GM19324 (cell line): ENCODE measurements around the gene COL23A1.
"Not testable (repeated sequence)": the region's sequence is repeated elsewhere in the genome, so short reads cannot be mapped to it uniquely, and the experiment has no call there.

Experiments used
- ATAC-seq: cut with Tn5 transposase; IDR thresholded peaks from one replicate; pipeline ENCODE4 v1.9.1; 2021; ENCODE audit warnings: mild to moderate bottlenecking, moderate library complexity; ENCODE audit not compliant: unreplicated experiment, low FRiP score

COL23A1 gene

DNA sequence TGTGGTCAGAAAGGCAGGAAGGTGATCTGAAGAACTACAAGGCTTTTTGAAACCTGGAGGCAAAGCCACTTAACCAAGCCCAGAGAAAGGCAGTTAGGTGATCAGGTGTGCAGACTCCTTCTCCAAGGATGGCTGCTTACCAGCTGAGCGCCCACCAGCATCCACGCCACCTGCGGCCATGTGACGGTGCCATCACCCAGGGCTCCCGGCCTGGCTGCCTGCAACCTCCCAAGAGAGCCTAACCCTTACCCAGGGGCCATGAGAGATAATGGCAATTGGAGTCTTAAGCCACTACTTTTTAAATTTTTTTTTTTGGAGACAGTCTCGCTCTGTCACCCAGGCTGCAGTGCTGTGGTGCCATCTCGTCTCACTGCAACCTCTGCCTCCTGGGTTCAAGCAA is 324.4 kb downstream of the COL23A1 start:
- ATAC-seq, result no peak

DNA sequence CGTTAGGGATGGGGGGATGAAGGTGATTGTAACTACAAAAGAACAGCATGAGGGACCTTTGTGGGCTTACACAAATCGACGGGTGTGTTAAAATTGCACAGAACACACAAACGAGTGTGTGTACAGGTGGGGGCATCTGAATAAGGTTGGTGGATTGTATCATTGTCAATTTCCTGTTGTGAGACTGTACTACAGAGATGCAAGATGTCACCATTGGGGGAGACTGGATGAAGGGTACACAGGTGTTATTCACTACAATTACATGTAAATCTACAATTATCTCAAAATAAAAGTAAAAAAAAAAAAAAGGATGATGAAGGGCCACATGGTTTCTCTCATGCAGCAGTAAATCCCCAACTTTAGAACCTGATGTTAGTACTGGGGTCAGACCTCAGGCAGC is 326.1 kb downstream of the COL23A1 start:
- ATAC-seq, result no peak

DNA sequence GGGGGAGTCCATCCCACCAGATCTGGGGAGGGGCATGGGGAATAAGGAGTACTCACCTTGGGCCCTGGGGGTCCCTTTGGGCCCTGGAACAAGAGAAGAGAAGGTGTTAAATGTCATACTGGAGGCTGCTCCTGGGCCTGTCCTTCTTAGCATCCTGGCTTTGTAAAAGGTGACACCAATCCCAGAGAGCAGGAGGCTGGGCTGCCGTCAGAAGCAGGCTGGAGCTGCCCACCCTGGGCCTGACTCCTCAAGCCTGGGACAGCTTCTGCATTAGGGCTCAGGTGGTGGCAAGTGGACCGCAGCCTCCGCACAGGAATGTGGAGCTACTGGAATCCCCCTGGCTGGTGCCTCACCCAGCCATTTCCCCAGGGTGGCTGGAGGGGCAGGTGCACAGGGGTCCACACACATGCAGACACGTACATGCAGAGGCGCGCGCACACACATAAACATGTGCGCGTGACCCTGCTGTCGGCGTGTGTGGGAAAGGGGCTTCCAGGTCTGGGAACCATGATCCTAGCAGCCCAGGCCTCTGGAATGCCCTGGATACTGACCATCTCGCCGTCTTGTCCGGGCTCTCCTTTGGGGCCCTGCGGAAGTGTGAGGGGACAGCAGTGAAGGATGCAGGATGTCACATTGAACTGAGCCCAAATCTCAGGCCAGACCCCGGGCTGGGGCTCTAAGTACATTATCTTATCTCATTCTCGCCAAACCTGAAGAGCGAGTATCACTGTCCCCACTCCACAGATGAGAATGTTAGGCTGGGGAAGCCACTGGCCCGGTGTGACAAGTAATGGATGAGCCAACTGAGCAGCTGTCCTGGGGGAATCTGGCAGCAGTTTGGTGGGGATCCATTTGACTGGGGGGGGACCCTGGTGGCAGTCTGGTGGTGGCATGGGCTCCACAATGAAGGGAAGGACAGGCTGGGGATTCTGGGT is 328.3 kb downstream of the COL23A1 start:
- no peak for ATAC-seq

DNA sequence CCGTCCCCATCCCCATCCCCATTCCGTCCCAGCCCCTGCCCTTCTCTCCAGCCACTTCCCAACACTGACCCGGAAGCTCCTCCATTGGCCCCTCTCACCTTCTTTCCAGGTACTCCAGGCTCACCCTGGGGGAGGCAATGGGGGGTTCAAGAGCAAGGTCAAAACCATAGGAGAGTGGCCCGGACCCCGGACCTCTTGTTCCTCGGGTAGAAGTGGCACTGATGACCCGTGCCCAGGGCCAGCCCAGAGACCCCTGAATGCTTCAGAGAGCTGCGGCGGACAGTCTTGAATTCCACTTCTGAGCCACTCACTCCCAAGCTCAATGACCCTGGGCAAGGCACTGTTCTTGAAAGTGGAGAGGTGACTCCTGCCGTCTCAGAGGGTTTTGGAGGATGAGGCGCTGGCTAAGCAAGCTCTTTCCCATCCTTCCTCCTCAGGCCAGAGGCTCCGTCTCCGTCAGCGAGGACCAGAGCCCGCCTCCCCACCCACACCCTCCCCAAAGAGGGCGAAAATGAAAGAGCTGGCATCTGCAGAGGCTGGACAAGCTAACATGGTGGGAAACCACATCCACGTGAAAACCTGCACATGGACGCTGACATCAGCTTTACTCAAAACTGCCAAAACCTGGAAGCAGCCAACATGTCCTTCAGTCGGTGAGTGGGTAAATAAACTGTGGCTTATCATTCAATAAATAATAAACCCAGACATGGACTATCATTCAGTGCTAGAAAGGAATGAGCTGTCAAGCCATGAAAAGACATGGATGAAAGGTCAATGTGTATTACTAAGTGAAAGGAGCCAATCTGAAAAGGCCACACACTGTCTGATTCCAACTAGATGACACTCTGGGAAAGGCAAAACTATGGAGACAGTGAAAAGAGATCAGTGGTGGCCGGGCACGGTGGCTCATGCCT is 330.3 kb downstream of the COL23A1 start:
- ATAC-seq, result no peak

DNA sequence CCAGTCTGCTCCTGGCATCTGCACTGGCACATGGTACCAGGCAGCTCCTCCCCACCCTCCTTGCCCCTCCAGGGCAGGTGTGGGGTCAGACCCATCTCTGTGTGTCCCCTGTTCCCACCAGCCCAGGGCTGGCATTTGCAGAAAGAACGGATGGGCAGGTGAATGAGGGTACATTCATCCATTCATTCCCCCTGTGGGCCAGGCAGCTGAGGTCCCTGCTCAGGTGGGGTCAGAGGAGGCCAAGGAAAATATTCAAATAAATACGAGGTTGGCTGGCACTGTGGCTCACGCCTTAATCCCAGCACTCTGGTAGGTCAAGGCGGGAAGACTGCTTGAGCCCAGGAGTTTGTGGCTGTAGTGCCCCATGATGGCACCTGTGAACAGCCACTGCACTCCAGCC is 332.5 kb downstream of the COL23A1 start:
- ATAC-seq, result no peak

DNA sequence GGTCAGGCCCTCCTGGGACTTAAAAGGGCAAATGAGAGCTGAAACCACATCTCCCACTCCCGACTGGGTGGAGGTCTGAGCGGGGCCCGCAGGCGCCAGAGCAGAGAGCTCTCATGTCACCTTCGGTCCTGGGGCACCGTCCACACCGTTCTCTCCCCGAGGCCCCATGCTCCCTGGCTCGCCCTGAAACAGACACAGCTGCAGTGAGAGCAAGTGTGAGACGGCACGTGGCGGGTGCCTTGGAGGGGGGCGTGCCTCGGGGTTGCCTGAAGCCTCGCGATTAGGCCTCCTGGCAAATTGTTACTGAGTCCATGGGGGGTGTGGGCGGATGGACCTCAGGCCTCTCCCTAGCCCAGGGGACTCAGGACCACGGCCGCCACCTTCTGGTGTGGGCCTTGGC is 333.4 kb downstream of the COL23A1 start:
- no peak for ATAC-seq

DNA sequence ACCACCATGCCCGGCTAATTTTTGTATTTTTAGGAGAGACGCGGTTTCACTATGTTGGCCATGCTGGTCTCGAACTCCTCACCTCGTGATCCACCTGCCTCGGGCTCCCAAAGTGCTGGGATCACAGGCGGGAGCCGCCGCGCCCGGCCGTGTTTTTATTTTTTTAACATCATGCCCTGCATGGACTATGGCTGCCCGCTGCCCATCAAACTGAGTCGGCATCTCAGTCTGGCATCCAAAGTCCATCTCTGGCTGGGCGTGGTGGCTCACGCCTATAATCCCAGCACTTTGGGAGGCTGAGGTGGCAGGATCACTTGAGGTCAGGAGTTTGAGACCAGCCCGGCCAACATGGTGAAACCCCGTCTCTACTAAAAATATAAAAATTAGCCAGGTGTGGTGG is 336.6 kb downstream of the COL23A1 start:
- not testable (repeated sequence) for ATAC-seq

DNA sequence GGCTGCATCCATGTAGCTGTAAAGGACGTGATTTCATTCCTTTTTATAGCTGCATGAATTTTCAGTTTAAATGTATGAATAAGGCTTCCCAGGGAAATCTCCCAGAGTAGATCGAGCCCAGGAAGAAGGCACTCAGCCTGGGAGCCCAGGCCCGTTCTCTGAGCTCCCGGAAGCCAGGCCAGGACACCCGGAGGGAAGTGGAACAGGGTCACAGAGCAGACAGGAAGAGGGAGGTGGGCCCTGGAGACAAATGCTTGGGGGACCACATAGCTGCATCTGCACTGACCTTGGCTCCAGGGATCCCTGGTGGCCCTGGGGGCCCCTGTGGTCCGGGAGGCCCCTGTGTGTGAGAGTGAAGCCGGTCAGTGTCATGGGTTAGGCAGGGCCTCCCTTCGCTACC is 337.9 kb downstream of the COL23A1 start:
- no peak for ATAC-seq

DNA sequence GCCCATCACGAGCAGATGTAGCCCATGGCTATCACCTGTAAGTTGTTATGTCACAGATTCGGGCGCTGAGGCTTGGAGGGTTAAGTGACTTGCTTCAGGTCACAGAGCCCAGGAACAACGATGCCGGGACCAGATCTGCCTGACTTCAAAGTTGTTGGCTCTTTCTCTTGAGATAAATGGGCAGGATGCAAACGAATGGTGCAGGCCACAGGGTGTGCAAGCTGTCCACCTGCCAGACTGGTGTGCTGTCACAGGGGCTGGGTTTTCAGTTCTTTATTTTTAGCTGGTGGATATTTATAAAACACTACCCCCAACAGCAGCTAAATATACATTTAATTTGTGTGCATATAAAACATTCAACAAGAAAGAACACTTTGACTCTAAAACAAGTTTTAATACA is 339.9 kb downstream of the COL23A1 start:
- ATAC-seq, result no peak

DNA sequence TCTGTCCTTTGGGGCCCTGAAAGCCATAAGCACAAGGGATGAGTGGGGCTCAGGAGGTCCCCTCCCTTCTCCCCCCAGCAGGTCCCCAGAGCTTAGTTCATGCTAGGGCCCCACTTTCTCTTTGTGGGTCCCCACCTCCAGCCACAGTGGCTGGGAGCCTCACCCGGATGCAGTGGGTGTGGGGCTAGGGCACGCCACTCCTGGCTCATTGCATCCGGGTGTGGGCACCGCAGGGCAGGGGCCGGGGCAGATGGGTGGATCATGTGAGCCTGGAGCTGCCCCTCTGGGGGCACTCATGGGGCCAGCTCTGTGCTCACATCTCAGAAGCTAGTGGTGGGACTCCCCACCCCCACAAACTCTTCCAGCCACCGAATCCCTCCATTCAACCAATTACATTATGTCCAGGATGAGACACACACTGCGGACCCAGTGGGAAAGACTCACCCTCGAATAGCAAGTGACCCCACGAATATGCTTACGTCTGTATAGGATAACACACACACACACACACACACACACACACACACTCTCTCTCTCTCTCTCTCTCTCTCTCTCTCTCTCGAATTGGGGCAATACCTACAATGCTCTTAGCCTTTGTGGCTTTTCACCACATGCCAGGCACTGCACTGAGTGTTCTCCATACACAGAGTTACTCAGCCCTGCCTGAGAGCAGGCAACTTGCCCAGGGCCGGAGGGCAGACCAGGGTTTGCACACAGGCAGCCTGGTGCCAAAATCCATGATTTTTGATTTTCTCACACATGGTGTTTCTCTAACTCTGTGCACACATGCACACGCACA is 340.8 kb downstream of the COL23A1 start:
- no peak for ATAC-seq

DNA sequence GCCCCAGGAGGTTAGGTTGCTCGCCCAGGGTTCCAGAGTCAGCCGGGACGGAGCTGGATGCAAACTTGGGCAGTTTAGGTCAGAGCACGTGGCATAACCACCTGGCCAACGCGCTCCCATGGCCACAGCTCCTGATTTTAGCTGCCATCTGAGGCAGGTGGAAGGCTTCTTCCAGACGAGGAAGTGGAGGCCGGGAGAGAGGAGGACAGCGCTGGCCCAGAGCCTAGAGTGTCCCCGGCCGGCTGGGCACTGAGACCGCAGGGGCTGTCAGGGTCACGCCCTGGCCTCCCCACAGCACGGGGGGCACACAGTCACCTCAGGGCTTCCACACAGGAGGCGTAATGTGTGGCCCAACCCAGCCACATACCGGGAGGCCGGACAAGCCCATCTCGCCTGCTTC is 341.4 kb downstream of the COL23A1 start:
- no peak for ATAC-seq

DNA sequence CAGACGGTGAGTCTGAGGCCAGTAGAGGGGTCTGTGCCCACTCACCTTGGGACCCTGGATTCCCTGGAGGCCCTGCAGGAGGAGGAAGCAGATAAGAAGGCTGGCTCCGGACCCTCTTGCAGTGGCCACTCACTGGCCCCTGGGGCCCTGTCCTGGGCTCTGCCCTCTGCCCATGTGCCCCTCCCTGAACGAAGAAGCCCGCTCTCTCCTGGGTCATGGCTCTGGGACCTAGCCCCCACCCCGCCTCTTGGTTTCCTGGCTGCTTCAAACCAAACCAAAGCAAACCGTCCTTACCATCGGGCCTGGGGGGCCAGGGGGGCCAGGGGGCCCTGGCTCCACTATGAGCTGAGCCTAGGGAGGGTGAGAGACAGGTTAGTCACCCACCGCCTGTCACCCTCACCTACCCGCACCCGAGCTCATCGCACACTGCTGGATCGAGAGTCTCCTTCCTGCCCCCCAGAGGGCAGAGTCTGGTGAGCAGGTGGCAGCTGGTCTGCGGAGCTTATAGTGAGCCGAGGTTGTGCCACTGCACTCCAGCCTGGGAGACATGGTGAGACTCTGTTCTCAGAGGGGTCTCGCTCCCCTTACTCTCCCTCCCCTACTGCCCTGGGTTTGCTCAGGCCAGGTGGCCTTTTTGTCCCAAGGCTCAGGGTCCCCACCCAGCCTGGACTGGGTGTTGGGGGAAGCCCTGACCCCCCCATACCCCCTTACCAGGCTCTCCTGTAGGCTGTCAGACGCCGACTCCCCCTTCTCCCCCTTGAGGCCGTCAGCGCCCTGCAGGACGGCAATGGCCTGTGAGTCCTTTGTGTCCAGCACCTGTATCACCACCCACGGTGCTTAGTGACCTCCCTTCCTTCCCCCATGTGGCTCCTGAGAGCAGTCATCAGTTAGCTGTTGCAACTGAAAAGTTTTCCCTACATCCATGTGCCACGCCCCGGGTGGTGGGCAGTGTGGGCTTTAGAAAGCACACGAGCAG is 342.4 kb downstream of the COL23A1 start:
- no peak for ATAC-seq

DNA sequence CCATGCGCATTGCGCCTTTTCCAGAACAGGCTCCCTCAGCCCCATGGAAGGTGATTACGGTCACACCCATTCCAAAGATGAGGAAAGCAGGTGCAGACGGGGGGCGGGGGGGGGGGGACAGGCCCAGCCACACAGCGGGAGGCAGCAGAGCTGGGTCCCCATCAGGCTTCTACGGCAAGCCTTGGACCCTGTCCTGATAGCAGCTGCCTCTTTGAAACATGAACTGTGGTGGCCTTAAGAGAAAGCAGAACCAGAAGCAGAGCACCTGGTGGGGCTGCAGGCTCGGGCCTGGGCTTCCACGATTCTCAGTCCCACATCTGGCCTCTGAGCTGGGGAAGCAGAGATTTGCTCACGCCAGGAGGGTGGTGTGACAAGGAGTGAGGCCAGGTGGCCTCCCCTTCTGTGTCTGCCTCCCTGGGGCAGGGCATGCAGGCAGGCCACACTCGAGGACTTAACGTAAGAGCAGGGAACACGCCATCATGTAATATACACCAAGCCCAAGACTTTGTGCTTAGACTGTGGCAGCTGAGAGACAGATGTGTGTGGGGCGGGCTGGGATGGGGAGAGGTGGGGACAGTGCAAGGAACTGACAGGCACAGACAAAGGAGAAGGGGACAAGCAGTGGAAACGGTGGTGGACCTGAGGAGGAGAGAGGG is 343.4 kb downstream of the COL23A1 start:
- ATAC-seq, result no peak

DNA sequence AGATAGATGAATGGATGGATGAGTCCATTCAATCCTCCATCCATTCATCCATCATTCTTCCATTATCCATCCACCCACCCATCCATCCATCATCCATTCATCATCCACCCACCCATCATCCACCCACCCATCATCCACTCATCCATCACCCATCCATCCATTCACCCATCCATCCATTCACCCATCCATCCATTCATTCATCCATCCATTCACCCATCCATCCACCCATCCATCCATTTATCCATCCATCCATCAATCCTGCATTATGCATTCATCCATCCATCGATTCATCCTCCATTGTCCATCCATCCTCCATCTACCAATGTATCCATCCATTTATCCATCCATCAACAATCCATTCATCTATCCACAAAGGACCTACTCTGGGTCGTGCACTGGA is 344.8 kb downstream of the COL23A1 start:
- no peak for ATAC-seq

DNA sequence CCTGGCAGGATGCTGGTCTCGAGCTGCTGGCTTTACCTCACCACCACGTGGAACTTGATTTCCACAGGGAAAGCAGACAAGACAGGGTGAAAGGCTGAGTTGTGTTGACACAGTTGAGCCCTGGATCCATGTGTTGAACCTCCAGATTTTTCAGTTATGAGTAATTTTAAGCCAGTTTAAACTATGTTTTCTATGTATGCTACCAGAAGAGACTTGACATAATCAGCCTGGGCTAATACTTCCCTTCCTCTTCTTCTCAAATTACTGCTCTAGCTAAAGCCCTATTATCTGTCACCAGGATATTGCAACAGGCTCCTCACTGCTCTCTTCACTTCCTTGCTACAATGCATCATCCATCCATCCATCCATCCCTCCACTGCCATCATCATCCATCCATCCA is 345.6 kb downstream of the COL23A1 start:
- ATAC-seq, result no peak

DNA sequence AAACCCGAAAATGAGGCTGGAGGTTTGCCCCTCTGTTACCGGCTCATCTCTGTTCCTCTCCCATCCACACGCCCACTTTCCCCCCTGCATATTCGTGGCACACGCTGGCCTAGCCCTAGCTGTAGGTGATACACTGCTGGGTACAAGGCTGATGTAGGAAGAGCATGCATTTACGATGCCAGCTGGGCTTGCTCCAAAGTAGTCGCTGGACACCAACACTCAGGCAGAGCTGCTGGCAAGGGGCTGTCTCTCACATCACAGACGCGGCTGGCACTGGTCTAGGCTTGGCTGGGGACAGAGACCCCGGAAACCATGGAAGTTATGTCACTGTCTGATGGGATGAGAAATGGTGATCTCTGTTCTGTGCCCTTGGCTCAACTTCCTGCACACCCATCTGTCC is 347.8 kb downstream of the COL23A1 start:
- ATAC-seq, result no peak

DNA sequence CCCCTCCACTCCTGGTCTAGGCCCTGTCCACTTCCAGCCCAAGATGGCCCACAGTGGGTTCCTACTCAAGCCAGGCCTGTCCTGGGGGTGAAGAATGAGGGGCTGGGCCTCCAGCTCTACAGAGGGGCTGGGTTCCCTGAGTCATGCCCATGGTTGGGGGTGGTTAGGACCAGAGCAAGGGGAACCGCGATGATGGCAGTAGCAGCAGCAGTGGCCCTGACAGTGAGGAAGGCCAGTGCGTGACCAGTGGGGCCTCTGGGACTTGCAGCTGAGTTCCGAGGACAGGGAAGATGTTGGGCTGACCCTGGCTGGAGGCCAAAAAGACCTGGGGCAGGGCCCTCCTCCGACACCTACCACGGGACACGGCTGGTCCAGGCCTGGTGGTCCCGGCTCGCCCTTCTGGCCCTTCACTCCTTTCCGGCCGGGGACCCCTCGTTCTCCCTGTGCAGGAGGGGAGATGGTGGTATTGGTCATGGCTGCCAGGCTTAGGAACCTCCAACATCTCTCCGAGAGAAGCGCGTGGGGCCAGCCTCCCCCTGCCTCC is 348.4 kb downstream of the COL23A1 start:
- no peak for ATAC-seq

DNA sequence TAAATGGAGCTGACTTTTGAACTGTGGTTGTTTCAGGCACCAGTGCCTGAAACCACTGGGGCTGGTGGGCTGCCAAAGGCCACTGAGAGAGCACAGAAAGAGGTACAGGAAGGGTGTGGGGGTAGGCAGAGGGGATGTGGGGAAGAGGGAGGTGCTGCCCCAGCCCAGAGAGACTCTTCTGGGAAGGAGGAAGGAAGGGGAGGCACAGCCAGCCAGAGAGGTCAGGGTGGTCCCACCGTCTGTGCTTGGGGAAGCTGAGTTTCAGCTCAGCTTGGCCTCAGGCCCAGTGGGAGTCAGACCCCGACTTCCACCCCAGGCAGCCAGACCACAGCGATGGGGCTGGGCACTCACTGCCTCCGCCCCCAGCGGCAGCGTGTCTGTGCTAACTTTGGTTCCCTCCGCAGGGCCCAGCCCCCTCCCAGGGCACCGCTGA is 348.9 kb downstream of the COL23A1 start:
- ATAC-seq, result no peak

DNA sequence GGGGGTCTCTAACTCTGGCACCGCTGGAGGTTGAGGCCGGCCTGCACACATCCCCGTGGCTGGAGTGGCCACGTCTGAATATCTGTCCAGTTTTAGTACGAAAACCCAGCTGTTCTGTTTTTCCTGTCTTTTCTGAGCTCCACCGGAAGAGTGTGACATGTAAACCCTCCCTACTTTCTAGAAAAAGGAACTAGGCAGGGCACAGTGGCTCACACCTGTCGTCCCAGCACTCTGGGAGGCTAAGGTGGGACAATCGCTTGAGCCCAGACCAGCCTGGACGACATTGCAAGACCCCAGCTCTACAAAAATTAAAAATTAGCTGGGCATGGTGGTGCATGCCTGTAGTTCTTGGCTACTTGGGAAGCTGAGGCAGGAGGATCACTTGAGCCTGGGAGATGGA is 349.4 kb downstream of the COL23A1 start:
- no peak for ATAC-seq
